SHP77 (cell line): ENCODE results near the gene ARHGAP31.
"Not testable (repeated sequence)": the region's sequence is repeated elsewhere in the genome, so short reads cannot be mapped to it uniquely, and the experiment has no call there.

Experiments
- DNase-seq, 2 experiments: peaks; one replicate each; lab custom pipeline; 2025; lab: John Stamatoyannopoulos, UW

ARHGAP31 gene

DNA sequence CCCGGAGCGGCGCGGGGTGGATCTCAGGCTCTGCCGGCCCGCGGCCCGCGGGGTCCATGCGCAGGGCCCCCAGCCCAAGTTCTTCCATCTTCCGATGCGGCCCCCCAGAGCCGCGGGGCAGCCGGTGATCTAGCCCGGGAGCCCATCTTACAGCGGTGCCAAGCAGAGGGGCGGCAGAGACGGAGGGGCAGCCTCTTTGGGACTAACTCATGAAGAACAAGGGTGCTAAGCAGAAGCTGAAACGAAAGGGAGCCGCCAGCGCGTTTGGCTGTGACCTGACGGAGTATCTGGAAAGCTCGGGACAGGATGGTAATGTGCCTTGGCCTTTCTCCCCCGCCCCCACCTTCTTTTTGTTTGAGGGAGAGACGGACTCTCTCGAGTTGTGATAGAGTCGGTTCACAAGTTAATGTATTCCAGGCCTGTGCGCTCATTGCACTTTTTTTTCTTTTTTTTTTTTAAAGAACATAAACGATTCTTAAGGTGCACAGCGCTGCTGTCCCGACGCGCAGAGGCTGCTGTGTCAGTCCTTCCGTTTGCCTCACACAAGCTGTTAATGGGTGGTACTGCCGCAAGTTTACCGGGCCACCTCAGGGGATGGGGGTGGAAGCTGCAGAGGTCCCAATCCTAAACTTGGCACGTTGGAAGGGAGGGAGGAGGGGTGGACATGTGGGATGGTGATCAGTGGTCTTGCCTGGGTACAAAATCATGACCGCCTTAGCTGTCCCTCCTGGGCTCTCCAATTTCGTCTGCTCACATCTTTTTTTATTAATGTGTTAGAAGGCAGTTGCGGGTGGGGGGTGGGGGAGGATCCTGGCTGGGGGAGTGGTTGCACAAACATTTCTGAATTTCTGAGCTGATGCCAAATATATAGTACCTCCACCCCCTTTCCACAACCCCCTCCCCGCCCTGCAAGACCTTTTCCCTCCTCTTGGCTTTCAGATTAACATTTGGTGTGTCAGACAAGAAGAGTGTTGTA, 801 bp downstream of the ARHGAP31 start:
- no peak for DNase-seq

DNA sequence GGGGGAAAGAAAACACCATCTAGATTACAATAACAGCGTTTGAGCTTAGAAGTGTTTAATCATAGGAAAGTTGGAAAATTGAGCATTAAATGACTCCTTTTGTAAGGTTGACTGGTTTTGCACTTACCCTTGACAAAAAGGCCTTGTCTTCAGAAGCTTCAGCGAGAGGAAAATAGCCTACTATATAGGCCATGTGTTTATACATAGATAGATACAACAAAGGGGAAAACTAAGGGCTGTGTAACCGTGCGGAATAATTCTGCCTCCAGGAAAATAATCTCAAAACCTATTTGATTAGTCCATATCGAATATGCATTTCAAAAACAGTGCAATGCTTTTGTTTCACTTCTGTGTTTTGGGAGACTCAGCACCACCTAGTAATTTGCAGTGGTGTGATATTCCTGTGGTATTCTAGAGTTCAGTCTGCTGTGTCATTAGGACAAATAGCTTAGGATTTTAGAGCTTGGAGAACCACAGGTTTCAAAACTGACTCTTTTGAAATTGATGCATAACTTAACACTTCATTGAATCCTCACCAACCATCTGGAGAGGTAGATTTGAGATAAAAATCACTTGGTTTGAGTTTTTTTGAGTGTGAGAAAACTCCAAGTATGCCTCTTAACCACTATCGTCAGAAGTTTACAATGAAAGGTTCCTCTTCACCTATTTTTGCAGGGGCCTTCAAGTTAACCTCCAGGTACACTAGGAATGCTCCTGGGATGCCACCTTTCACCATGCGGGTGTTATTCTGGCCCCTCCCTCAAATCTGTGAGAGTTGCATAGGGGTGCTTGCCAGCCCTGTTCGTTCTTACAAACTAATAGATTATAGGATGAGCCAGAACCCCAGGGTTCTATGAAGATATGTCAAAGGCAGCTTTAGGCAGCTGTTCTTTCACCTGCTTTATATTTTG, 1.9 kb downstream of the ARHGAP31 start:
- no peak for DNase-seq

DNA sequence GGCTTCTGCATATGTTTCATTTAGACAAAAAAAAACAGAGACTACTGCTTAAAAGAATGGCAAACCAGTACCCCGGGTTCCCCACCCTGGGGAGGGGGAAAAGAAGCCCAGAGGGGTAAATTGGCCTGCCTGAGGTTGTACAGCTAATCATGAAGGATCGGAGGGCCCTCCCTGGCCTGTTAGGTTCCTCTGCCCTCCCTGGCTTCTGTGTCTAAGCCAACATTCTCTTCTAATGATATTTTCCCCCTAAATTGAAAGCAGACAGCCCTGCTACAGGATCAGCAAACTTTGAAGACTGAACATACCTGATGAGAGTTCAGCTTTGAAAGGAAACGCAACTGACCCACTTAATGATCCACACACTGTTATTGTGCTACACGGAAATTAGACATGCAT, 2.5 kb downstream of the ARHGAP31 start:
- no peak for DNase-seq

DNA sequence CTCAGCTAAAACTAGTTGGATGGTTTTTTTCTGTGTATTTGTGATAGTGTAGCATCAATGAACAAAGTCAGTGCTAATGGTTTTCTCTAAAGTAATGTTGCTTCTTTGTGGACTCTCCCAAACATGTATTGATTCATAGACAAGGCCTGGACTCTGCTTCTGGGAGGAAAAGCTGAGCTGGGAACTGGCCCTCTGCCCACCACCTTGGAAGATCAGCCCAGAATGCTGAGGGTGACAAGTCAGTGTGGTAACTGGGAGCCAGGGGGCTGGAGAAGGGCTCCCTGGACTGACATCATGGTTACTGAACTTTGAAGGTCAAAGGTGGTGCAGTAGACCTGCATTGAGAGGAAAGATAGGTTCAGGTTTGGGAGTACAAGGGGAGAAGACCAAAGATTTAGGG, 3.0 kb downstream of the ARHGAP31 start:
- no peak for DNase-seq

DNA sequence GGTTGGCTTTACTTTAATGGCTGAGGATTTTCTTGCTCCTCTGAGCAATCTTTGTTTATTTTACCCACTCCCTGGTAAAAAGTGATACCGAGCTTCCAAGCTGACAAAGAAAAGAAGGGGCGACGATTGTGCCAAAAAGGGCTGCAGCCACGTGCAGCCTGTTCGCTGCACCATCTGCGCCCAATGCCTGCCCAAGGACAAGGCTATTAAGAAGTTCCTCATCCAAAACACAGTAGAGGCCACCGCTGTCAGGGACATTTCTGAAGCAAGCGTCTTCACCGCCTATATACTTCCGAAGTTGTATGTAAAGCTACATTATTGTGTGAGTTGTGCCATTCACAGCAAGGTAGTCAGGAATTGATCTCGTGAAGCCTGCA, 4.4 kb downstream of the ARHGAP31 start:
- no peak for DNase-seq

DNA sequence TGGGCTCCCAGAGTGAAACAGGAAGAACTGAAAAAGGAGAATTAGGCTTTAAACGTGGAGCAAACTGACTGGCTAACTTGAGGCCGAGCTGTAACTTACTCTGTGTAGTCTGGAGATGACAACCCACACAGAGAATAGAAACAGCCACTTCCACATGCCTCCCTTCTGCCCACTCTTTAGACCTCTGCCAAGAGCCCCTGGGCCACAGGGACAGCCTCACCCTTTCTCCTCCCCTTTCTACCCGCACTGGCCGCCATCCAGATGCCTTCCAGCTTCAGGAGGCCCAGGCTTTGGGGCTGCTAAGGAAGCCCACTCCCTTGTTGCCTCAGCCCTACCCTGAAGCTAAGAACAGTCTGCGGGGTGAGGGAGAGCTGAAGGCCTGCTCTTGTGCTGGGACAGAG, 6.8 kb downstream of the ARHGAP31 start:
- no peak for DNase-seq

DNA sequence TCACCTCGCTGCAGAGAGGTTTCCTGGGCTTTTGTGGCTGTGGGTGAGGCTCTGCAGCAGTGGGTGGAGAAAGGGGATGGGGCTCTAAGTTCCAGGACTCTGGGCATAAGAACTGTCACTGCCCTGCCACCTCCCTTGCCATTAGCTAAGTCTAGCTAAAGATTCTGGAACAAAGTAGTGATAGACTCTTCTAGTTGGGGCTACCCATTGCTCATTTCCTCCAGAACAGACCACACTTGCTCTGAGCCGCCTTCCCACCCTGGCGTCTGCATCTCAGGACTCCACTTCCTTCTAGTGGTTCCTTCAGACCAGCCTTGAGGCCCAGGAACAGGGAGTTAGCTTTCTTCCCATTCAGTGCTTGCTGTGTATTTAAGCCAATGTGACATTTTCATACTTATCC, 7.5 kb downstream of the ARHGAP31 start:
- DNase-seq = no peak

DNA sequence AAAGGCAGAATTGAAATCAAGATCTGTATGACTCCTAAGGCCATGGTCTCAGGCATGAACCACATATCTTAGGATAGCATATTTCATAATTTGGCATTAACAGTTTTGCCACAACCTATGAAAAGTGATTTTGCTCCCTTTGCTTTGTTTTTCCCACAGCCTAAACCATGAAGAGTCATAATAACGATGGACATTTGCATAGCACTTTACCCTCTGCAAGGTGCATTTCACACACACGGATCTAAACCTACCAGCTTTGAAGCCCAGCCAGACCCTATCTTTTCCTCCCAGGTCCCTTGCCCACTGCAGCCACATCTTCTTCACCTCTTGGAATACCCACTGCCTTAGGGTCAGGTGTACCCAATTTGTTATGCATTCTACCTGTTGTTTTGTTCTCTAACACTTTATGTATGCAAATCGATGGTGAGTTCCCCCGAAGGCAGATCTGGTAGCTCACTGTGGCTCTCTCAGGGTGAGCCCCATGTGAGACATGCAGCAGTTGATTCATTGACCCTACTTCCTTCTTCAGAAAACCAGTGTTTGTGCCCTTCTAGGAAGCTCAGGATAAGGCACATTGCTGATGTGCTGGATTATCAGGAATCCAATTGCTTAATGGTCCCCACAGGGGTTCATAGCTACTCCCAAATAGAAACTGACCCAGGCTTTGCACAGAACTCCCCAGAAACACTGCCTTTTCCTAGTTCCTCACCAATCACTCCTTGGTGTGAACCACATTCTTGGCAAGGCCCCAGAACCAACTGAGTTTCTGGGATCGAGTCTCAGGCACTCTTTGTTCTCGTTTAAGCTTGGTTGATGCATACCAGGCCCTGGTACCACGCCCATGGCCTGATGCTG, 8.7 kb downstream of the ARHGAP31 start:
- no peak for DNase-seq

DNA sequence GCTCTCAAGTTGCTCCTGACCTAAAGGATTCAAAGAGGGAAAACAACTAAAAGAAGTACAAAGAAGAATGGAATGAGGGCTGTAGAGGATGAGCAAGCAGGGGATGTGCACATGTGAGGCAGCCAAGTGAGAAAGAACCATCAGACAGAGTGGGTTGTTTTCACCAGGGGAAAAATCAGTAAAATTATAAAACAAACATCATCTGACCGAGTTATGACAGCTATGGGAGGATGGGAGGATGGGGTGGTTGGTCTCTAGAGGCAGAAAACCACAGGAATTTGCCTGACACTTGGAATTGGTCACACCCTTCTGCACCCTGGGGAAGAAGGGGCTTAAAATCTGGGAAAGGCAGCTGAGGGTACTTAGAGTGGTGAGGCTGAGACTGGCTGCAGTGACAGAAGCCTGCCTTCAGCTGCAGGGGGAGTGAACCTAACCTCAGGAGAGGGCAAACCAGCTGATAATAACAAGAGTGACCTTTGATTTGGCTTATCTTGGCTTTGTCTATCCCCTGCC, 10.1 kb downstream of the ARHGAP31 start:
- DNase-seq = no peak

DNA sequence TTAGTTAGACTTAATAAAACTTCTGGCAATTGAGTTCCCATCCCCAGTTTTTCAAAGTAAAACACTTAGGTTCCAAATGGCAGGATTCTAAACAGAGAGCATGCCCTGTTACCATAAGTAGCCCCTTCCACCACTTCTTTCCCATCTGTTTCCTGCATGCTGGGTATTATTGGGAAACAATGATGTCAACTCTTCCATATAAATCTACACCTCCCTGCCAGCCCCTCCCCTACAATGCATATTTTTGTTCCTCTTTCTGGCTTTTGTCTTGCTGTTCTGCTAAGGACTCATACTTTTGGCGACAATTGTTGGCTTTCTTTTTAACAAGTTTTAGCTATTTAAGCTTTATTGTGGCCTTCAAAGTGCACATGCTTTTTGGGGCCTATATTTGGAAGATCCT, 11.1 kb downstream of the ARHGAP31 start:
- no peak for DNase-seq

DNA sequence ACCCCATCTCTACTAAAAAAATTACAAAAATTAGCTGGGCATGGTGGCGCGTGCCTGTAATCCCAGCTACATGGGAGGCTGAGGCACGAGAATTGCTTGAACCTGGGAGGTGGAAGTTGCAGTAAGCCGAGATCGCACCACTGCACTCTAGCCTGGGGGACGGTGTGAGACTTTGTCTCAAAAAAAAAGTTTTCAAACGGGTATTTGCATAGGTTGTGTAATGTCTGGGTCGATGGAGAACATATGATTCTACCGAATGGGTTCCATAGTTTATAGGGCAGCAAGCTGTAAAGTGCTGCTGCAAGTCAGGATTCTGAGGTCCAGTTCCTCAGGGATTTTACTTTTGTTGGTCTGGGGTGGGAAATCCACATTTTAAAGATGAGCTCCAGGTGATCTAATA, 12.2 kb downstream of the ARHGAP31 start:
- DNase-seq = not testable (repeated sequence)

DNA sequence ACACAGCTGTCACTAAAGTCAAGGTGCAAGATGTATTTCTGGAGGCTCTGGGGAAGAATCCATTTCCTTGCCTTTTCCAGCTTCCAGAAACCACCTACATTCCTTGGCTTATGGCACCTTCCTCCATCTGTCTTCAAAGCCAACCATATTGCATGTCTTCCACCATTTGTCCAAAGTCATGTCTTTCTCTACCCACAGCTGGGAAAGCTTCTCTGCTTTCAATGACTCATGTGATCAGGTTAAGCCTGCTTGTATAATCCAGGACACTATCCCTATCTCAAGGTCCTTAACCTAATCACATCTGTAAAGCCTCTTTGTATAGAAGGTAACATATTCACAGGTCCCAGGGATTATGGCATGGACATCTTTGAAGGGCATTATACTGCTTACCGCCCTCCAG, 14.2 kb downstream of the ARHGAP31 start:
- no peak for DNase-seq

DNA sequence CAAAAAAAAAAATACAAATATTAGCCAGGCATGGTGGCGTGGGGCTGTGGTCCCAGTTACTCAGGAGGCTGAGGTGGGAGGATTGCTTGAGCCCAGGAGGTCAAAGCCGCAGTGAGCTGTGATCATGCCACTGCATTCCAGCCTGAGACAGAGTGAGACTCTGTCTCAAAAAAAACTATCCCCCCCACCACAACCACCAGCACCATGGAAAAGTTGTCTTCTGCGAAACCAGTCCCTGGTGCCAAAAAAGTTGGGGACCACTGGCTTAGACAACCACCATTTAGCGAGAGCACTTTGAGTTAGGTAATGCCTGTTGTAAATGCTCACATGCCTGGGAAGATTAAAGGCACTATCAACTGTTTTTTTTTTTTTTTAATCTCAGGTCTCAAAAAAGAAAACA, 15.4 kb downstream of the ARHGAP31 start:
- DNase-seq = no peak

DNA sequence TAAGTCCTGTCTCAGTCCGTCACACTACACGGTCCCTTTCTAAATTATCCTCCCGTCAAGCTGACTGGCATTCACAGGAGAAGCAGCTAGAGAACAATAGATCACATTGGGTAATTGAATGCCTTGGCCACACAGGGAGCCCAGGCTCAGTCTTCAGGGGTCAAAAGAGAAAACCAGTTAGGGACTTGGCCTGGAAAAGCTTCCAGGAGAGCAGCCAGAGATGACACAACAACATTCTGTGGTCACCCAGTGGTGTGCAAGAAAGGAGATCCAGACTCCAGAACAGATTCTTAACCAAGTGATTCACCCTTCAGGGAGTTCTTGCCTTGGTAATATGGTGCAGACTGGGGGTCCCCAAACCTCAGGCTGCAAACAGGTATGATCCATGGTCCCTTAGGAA, 15.9 kb downstream of the ARHGAP31 start:
- no peak for DNase-seq

DNA sequence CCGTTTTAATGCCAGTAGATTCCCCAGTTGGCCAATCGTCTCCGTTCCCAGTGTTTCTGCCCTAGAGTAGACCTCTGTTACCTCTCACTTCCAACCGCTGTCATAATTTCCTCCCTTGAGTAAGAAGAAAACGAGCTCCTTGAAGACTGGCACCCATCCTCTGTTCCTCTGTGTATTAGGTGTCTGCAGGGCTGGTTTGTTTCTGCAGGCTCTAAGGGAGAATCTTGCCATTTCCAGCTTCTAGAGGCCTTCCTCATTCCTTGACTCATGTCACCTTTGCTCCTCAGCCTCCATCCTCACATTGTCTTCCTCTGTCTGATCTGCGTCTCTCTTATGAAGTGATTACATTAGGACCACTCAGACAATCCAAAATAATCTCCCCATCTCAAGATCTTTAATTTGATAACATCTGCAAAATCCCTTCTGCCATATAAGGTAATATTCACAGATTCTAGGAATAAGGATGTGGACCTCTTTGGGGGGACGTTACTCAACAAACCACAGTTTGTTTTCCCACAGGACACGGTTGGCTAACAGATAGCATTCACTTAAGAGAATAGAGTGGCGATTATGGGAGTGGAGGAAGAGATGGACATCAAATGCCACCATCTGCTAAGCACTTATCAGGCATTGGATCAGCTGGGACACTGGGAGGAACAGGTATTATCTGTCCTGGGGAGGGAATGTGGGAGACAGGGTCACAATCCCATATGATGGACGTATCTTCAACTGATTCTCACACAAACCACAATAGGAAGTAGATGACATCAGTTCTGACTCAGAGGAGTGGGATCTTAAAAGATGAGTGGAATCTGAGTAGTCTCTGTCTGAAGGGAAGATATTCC, 17.1 kb downstream of the ARHGAP31 start:
- no peak for DNase-seq

DNA sequence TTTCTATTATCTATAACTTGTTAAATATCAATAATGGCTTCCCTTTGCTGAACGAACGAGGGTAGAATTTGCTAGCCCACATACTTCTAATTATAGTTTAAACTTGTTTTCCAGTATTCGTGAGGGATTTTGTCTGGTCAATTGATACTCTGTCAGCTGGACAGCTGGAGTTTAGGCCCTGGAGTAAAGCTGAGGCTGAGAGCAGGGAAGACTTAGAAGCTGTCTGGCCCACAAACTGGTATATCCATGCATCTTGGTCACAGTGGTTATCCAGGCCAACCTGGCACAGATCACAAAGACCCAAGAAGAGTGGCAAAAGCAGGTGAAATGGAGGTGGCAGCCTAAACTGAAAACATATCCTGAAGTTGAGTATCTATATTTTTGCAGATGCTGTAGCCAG, 19.3 kb downstream of the ARHGAP31 start:
- DNase-seq = no peak

DNA sequence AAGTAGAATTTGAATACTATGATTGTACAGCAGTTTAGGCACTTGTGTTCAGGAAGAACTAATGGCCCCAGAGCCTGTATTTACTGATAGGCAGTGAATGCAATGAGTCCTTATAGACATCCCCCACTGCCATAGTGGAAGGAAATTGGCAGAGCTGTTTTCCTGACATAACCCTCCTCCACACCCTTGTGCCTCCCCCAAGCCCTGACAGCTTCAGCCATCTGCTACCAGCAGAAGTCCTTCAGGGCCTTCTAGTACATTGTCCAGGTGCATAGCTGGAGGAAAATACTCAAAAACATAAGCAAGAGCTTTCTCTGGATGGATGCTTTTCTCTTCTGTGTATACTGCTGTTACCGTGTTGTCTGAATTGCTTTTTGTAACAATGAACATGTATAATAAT, 20.6 kb downstream of the ARHGAP31 start:
- DNase-seq = no peak

DNA sequence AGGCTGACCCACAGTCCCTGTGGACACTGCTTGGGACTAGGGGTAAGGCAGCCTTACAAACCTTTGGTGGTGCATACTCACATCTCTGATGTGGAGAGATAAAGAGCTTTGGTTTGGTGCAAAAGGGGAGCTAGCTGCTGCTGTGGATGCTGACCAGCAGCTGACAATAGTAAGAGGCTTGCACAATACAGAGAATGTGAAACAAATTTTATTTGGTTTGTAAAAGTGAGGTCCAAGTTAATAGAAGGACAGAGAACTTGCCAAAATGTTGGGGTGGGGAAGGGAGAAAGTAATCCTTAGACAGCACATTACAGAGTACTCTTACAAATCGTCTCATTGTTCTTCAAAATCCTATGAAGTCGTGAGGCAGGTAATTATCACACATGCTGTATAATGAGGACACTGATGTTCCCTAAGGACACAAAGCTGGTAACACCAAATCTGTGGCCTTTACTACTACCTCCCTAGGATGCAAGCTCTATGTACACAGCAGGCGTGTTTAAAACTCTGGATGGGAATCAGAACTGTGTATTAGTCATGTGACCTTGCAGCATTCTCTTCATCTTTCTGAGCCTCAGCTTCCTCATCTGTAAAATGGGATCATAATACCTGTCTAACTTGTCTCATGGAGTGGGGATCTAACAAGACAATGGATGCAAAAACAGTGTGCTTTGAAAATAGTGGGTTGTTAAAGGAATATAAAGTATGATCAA, 21.6 kb downstream of the ARHGAP31 start:
- DNase-seq = no peak

DNA sequence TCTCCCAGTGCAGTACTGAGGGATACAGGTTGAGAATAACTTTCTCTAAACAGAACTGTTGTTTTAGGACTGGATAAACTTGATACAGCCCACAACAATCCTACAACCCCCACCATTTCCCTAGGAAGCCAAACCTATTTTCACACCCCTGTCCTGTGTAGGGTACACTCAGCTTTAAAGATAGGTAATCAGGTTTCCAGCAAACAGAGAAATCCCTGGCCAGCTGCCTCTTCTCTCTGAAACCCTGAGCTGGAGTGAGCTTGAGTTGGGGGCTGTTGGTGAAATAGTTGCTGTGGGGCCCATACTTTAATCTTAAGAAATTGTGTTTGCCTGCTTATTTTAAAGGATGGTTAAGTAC, 22.1 kb downstream of the ARHGAP31 start:
- no peak for DNase-seq

DNA sequence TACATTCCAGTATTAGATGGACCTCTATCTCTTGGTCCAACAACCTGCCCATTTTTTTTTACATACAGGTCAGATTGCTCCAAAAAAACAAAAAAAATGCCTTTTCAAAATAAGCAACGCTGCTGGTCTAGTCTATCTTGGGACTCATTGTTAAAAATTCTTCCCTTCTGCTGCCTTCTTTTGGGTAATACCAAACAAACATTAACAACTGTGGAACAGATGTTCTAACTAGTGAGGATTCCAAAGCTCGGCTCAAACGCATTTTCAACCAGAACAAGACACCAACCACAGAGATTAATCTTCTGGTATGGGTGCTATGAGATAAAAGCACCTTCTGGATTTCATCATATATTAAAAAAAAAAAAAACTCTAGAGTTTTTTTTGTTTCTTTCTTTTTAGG, 24.7 kb downstream of the ARHGAP31 start:
- no peak for DNase-seq
